GM21515 (cell line): ENCODE measurements around the gene ROBO1.

ENCODE experiments used
- ATAC-seq: cut with Tn5 transposase; IDR thresholded peaks from one replicate; pipeline ENCODE4 v1.9.1; 2021; ENCODE audit not compliant: unreplicated experiment

ROBO1 gene

DNA sequence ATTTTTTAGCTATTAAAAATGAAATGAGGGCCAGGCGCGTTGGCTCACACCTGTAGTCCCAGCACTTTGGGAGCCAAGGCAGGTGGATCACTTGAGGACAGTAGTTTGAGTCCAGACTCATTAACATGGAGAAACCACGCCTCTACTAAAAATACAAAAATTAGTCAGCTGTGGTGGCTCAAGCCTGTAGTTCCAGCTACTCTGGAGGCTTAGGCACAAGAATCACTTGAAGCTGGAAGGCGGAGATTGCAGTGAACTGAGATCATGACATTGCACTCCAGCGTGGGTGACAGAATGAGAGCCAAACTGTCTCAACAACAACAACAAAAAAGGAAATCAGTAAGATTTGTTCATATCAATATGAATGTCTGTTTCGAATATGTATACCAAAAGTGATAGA lies 517.1 kb downstream of the ROBO1 start:
- no peak for ATAC-seq

DNA sequence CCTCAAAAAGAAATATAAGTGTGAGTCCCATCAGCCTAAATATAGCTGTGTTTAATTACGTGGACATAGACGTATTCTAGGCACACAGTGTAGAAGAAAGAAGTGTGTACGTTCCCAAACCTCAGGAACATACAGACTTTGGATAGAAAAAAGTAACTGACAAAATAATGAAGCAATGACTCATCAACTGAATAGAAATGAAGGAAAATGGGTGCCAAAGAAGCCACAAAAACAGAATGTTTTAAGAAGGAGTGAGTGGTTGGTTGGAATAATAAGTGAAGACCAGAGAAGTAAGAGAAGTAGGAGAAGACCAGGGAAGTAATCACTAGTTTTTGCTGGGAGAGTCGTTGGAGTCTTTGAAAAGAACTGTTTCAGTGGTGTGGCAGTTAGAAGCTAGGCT lies 518.1 kb downstream of the ROBO1 start:
- no peak for ATAC-seq

DNA sequence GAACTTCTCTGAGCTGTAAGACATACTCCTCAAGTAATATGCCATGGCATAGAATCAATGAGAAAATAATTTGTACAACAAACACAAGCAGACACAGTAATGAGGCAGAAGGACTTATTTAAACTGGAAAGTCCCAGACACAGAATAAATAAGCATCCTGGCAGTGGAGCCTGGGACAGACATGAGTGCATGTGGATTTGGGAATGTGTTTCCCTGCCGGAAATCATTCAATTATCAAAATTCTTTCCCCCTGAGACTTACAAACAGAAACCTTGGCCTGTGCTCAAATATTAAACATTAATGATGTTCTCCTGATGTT lies 520.1 kb downstream of the ROBO1 start:
- ATAC-seq: no peak

DNA sequence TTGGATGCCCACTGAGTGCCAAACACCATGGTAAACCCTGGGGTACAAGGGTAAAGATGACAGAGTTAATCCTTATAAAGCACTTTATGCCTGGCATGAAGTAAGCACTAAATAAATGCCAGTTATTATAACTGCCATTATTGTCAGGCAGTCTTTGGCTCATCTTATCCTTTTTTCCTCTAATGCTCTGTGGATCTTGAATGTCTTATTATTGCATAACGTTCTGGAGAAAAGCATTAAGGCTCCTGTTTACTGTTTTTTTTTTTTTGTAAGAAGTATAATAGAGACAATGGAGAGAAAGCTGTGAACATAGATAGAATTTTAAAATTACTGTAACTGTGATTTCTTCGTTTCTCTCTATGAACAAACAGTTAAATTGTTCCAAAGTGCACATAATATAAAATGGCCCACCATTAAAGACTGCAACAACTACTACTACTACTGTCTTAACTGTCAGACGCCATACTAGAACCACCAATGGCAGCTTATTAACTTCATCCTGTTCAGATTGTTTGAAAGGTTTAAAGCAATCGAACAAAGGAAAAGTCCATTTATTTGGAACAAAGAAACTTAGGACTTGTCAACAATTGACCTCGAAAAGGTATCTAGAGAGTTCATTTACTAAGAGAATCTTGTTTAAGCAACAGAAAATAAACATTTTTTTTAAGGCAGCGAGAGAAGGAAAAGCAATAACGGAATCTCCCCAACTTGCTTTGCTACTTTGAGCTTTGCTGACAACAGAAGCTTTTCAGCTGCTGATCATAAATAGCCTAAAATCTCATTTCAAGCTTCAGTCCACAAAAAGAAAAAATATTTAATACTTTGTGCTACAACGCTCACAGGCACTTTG lies 520.7 kb downstream of the ROBO1 start:
- no peak for ATAC-seq

DNA sequence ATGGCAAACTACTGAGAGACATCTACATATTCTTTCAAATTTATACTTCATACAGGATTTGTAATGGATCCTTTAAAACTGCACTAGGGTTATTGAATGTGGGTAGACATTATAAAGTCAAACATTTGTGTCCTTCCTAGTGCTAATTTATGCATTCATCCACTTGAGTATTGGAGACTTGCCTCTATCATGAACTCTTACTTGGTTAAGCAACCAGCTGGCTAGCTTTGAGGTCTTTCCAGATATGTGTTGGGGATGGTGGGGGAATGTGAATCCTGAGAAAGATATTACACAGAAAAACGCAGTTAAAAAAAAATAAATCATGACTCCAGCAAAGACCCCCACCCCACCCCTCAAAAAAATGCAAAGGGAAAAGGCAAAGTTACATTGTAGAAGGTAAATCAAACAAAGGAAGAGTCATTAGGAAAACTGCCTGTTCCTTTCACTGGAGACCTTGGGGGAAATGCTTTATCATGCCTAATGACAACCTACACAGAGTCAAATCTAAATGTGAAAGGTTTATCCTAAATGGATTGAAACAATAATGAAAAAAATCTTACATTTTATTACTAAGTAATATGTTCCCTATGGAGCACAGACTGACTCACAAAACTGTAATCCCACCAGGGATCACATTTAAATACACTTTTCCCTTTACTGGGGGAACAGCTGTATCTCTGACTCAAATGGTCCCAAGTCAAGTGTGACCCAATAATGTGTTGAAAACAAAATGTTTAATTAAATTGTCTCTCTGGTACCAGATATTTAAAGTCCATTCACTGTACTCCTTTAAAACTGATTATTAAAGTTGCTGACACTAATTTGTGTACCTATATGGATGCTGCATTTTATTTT lies 522.3 kb downstream of the ROBO1 start:
- ATAC-seq: no peak

DNA sequence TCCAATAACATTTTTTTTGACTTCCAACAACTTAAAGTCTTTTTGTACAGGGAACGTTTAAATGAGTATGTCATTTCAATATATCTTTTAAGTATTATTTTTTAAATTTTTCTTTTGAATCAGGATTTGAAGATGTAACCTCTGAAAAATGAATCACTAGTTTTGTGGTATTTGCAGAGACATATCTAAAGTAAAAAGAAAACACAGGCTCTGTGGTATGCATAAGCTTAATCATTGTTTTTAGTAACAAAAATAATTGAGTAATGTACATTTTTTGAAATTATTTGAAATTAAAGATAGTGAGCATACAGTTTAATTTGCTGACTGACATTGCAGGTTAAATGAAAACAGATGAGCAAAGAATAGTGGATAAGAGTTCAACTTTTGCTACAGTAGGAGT lies 531.3 kb downstream of the ROBO1 start:
- ATAC-seq: no peak

DNA sequence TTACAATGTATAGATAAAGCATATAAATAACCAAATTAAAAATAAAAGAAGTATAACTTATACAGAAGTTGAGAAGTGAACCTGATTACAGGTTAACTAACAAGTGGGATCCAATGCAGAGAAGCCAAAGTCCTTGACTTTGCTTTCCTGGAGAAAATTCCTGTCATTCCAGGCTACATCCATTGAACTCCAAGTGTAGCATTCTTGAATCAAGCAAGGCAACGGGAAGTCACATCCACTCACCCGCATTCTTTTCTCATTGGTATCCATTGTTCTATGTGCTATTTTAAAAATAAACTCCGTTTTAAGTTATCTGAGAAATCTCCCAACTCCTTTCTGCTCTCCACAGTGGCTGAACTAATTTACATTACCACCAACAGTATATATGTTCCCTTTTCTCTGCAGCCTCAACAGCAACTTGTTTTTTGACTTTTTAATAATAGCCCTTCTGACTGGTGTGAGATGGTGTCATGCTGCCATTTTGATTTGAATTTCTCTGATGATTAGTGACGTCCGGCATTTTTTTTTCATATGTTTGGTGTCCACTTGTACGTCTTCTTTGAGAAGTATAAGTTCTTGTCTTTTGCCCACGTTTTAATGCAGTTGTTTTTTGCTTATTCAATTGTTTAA lies 534.3 kb downstream of the ROBO1 start:
- ATAC-seq: no peak

DNA sequence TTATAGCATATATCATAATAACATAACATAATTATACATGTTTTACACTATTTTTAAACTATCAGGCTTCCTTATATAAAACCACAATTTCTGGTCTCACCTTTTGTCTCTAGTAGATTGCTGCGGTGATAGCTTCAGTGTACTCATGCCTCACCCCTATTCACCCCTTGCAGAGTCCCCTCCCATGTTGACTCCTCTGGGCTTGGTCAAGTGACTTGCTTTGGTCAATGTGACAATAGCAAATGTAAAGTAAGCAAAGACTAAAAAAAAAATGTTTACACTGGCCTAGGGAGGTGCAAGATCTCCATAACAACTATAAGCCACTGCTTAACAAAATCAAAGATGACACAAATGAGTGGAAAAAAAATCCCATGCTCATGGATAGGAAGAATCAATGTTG lies 537.5 kb downstream of the ROBO1 start:
- ATAC-seq: no peak

DNA sequence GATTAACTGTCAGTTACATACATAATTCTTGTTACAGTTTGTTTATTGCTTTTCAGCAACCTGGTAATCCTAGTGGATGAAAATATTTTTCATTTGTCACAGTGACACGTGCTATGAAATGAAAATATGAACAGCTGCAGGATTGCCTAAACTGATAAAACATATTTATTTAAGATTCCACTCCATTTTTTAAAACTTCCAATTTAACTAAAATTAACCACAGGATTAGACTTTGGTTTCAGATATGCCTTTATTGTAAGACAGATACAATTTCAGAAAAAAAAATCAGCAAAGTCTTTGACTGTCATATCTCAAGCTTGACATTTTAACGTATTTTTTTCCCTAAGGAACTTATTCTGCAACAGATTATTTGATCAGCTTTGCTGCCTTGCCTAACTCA lies 550.7 kb downstream of the ROBO1 start:
- no peak for ATAC-seq

DNA sequence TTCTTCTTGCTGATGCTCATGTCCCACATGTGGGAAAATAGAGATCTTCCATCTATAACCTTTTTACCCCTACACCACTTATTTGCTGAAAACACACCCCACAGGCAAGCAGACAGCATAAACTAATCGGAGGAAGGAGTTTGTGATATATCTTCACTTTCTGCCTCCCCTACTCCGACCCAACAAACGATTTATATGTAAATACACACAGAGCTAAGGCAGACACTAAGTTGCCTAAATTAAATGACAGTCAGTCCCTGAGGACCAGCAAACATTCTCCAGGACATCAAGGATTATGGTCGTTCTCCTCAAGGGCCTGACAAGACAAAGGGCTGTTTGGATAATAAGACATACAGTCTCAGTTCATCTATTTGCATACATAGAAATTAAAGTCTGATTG lies 552.5 kb downstream of the ROBO1 start:
- no peak for ATAC-seq

DNA sequence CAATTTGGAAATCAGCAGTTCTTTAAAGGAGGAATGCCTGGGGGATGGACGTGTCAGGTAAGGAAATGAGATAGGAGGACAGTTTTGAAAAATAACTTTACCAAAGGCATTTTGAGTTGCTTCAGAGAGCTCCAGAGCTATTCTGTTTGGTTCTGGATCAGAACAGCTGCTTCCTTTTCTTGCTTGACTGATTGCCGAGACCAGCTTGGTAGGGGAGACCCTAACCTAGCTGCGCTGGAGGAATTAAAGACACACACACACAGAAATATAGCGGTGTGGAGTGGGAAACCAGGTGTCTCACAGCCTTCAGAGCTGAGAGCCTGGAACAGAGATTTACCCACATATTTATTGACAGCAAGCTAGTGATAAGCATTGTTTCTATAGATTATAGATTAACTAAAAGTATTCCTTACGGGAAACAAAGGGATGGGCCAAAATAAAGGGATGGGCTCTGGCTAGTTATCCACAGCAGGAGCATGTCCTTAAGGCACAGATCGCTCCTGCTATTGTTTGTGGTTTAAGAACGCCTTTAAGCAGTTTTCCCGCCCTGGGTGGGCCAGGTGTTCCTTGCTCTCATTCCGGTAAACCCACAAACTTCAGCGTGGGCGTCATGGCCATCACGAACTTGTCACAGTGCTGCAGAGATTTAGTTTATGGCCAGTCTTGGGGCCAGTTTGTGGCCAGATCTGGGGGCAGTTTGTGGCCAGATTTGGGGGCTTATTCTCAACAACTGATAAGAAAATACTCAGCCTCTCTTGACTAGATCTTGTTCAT lies 556.0 kb downstream of the ROBO1 start:
- ATAC-seq: no peak

DNA sequence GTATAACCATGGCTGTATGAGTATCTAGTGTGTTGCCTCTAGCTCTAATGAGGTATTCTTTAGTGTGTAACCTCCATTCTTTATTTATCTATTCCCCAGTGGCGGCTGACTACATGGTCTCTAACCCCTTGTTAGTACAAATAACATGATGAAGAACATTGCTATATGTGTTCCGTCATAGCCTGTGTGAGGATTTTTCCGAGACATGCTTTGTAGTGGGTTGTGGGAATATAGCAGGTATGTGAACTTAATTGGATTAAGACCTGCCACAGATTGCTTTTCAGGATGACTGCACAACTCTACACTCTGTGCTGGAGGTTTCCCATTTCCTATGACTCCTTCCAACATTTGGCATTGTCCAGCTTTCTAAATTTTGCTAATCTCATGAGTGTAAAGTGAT lies 563.4 kb downstream of the ROBO1 start:
- no peak for ATAC-seq

DNA sequence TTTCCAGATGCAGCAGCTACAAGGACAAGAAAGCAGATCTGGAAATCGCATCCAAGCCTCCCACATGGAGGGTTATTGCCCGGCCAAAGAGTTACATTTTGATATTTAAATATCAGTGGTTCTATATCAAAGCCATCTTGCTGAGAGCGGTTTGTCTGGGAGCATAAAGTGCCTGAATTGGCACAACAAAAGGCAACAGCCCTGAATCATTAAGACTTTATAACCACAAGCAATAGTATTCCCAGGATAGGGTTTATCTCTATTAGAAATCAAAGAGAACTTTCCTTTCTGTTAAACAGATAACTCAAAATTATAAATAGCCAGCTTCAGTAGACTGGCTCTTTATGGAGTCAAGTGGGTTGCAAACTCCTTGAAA lies 564.7 kb downstream of the ROBO1 start:
- no peak for ATAC-seq

DNA sequence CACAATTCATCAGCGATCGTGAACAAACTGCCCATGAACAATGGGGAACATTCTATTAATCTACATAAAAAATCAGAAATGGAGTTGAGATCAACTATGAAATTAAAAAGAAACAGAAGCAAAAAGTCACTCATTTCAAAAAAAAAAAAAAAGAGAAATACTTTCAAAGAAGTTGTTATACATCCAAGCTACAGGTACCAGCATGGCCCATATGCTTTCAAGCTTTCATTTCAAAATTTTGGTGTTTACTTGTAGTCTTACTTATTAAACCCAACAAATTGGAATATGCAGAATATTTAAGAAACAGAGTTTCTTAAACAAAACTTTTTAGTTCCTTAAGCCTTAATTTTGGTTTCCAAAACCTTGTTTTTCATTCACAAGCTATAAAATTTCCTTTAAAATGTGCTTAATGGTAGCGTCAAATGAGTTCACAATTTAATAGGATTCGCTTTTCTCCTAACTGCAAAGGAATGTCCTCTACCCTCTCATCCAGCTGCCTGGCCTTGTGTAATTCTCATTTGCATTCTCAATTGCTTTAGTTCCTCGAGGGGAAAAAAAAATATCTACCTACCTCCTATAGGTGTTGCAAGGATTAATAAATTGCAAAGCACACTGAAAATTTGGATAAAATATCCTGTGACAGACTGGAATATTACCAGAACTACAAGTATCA lies 565.2 kb downstream of the ROBO1 start:
- ATAC-seq: no peak

DNA sequence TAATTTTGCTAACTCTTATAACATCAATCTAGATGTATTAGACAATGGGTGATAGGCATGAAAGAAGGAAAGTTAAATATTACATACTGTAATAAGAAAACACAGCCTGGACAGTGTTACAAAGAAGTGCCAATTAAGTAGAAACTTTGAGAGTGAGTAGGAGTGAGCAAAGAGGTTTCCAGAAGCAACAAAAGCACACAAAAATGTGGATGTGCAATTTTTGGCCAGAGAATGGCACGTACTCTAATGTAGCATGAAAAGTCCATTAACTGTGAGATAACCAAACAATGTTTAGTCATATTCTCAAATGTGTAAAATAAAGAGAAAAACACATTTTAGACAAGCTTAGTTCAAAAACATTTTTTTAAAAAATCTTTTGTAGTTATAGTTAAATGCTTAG lies 567.3 kb downstream of the ROBO1 start:
- ATAC-seq: no peak

DNA sequence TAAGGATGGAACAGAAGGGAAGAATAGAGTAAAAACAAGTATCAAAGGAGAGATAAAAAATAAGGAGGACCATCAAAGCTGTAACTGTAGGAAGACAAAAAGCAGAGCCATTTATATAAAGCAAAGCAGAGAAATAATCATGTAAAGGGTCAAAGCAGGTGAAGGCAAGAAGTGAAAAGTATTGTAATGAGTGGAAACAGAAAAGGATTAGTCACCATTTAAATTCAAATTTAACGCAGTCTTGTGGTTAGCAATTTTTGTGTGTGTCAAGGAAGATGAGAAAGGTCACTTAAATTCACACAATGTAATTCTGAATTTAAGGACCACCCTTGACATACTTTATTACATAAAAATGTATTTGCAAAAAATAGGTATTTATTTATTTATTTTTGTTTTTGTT lies 567.8 kb downstream of the ROBO1 start:
- no peak for ATAC-seq

DNA sequence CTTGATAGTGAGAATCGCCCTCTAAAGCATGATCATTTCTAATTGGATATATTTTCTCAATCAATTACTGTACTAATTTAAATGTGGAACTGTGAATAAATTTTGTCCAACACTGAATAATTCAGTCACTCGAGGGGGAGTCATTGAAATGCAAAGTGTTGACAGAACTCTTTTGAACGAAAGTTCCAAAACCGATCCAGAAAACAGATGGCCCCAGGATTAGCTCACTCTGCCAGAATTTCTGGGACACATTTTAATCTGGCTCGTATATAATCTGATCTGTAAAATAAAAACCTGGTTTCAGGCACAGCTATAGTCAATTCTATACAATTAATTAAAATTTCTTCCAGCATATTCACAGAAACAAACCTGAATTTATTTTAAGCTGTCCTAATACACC lies 580.4 kb downstream of the ROBO1 start:
- no peak for ATAC-seq

DNA sequence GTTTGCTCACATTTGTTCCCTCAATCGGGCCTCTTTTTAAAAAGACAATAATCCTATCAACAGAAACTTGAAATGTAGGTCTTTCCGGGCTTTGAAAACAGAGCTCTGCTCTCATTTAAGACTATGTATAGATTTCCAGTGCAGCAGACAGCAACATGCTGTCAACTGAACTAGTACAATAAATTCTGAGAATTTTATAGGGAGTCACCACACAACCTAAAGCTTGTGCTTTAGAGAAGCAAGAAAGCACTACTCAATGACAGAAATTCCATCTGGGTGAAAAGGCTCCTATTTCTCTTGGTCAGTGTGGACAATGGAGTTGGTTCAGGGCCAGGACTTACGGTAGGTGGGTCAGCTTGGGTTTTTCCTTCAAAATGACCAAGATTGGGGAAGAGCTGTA lies 583.5 kb downstream of the ROBO1 start:
- ATAC-seq: no peak

DNA sequence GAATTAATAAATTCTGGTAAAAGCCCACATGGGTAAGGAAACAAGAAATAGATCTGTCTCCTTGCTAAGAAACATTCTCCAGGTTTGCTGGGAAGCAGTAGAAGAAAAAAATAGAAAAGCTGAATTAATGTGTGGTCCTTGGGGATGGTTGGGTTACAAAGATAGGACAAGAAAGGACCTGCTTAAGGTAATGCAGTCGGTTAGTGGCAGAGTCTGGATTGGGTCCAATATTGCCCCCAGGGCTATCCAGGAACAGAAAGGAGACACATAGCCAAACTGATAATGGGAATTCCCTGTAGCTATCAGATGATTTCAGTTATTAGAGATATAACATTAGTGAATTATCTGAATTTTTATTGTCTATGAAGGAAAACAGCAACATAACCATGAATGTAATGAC lies 584.3 kb downstream of the ROBO1 start:
- no peak for ATAC-seq

DNA sequence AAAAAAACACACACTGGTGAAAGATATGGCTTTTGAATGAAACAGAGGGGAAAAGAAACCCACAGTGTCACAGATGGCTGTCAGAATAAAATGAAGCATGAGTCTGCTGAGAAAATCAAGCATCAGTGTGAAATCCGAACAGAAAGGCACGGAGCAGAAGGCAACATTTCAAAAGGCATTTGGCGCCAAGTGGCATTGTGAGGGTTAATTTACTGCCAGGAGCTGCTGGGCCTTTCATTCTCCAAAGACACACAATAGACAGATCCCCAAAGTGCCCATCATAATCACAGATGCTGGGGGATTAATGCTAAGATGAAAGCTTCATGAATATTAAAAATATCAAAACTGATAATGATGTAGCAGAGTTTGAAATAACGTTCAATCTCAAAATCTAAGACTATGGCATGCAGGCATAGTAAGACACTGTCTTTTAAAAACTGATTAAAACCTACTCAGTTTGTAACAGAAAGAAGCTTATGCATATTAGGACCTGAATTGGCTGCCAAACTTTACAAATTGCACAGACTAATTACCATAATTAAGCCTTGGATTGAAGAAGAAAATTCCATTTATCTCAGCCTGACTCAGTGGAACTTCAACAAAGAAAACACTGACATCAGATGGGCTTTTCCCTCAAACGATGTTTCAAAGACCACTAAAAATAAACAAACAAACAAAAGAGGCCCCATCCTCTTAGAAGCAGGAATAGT lies 589.2 kb downstream of the ROBO1 start:
- ATAC-seq: no peak
